Measurements from ENCODE around the gene SYT6.
"Not testable (repeated sequence)": the region's sequence is repeated elsewhere in the genome, so short reads cannot be mapped to it uniquely, and the experiment has no call there.

SYT6 gene

DNA sequence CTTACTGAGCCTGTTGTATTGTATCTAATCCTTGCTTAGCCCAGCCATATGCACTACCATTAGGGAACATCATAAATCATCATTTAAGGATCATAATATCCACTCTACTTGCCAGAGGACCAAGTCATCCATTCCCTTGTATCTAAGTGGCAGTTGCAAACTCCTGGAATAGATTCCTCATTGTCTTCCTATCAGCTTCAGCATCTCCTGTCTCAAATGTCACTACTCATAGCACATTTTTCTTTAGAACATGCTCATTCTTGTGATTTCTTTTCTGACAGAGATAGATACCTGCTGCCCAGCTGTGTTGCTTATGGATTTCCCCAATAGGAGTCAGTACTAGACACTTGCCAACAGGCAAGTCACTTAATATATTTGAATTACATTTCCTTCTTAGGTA lies 90.1 kb downstream of the SYT6 start:
- no peak for FAIRE-seq

DNA sequence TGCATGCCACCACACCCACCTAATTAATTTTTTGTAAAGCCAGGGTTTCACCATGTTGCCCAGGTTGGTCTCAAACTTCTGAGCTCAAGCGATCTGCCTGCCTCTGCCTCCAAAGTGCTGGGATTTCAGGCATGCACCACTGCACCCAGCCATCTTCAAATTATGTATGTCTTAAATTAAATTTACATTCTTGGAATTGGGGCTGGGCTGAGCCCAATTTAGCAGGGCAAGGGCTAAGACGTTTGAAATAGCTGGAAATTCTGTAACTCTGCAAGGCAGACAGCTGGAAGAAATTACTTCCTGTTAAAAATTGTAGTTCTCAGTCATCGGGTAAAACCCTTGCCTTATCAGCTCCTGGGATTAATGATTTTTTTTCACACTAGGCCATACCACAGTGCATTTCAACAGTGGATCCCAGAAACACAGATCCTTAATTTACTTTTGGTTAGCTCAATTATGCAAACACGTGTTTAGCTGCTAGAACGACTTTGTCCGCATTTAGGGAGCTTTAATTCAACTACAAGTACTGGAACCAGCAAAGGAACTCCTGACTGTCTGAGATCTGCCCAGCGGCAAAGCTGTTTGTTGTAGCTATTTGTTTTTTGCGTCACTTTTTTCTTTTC lies 91.1 kb downstream of the SYT6 start:
- no peak for FAIRE-seq

DNA sequence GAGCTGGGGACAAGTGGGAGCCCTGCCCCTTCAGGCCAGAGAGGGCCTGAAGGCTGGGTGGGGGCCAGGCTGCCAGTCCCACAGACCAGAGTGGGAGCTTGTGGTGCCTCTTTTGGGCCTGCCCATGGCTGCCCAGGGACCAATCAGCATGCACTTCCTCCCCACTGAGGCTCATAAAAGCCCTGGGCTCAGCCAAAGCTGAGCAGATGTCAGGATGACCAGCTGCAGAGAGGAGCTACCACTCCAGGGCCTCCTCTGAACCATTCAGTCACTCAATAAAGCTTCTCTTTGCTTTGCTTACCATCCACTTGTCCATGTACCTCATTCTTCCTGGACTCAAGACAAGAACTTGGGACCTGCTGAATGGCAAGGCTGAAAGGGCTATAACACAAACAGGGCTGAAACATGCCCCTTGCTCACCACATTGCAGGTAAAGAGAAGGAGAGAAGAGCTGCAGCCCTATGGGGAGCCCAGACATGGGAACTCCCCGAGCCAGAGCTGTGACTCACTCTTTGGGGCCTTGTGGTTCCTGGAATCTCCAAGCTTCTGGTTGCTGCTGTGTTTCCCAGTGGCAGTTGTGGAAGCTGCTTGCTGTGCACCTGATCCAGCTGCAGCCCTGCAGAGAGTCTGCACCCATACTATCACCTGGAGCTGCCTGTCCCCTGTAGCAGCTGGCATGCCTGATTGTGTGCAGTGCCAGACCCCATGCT lies 92.4 kb downstream of the SYT6 start:
- no peak for FAIRE-seq

DNA sequence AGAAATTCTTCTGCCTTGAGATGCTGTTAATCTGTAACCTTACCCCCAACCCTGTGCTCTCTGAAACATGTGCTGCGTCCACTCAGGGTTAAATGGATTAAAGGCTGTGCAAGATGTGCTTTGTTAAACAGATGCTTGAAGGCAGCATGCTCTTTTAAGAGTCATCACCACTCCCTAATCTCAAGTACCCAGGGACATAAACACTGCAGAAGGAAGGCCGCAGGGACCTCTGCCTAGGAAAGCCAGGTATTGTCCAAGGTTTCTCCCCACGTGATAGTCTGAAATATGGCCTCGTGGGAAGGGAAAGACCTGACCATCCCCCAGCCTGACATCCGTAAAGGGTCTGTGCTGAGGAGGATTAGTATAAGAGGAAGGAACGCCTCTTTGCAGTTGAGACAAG lies 95.4 kb downstream of the SYT6 start:
- not testable (repeated sequence) for FAIRE-seq

DNA sequence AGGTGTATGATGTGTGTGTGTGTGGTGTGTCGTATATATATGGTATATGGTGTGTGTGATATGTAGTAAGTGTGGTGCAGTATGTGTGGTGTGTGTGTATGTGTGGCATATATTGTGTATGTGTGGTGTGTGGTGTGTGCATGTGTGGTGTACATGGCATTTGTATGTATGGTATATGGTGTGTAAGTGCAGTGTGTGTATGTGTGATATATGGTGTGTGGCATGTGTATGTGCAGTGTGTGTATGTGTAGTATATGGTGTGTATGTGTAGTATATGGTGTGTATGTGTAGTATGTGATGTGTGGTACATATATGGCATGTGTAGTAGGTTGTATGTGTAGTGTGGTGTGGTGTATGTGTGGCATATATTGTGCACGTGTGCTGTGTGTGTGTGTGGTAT lies 99.5 kb downstream of the SYT6 start:
- FAIRE-seq = no peak

DNA sequence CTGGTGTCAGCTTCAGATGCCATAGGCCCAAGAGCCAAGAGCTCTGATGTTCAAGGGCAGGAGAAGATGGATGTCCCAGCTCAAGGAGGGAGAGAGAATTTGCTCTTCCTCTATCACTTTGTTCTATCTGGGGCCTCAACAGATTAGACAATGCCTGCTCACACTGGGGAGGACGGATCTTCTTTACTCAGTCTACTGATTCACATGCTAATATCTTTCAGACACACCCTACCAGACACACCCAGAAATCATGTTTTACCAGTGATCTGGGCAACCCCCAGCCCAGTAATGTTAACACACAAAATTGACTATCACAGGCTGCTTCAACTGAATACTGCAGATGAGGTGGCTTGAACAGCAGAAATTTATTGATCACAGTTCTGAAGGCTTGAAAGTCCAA lies 105.4 kb downstream of the SYT6 start:
- no peak for FAIRE-seq

DNA sequence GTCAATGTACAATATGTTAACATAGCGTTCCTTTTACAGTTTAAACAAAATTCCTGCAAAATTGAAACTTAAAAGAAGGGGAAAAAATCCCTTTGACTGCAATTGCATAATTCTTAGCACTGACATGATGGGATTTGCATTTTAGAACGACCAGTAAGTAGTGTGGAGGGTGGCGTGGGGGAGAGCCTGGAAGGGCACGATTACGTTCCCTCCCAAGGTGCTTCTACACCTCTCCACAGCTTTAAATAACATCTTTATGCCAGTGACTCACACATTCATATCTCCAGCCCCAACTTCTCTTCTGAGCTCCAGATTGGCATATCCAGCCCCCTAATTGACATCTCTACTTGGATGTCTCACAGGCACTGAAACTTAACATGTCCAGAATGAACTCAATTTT lies 110.1 kb downstream of the SYT6 start:
- no peak for FAIRE-seq

DNA sequence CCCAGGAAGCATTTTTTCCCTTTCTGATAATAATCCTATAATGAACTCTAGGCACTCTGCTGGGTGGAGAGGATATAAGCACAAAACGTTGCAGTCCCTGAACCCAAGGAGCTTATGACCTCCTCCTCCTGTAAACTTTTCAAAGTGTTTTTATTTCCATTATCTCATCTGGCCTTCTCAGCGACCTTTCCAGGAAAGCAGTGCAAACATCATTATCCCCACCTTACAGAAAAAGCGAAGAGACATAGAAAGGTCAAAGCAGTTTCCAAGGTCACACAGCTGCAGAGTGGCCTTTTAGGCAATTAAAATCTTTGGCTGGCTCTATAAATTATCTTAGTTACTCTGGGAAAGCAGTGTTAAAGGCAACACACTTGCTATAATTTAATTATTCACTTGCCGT lies 110.6 kb downstream of the SYT6 start:
- FAIRE-seq = peak; percentile 77

DNA sequence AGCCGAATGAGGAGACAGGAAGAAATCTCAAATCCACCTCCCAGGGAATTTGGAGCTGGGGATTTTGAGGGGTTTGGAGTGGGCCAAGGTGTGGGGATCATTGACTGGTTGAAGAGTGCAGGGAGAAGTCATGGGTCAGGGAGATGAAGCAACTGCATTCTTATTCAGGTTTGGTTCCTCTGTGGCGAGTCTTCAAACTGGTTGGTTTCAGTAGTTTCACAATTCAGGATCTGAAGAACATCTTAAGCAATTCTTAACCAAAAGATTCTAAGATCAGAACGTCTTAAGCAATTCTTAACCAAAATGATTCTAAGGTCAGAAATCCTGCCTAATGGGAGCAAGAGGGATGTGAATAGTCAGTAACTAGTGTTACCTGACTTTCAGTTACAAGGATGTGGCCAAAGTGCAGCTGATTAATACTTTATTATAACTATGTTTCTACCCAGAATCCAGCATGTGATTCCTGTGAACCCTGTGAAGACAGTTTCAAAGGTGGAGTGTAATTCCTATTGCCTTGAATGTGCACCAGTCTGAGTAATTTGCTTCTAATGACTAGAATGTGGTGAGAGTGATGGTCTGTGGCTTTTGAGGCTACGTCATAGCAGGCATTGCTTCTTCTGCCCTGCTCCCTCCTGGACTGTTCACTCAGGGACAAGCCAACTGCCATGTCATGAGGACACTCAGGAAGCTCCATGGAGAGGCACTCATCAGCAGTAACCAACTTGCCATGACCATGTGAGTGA lies 113.2 kb downstream of the SYT6 start:
- no peak for FAIRE-seq

All from endometrium (tissue), 2 donors.